OCI-LY1 (cell line): ENCODE results near the gene CCDC8.

Experiments
- EZH2 ChIP-seq: fragments of 200-600 bp; sonication (generic), shearing (Covaris generic); IDR thresholded peaks from 2 replicates; pipeline ENCODE4 v1.8.0; 2017; ENCODE audit warnings: borderline replicate concordance, mixed run types, mild to moderate bottlenecking, antibody characterized with exemption, low read length, moderate library complexity, mixed read lengths
- TF ChIP-seq, protein P1 (sequence below): fragments of 200-600 bp; sonication (generic), shearing (Covaris generic); IDR thresholded peaks from 2 replicates; pipeline ENCODE4 v1.5.1; 2017; ENCODE audit warnings: mild to moderate bottlenecking, antibody characterized with exemption, low read length, moderate library complexity, mixed read lengths

DNA sequence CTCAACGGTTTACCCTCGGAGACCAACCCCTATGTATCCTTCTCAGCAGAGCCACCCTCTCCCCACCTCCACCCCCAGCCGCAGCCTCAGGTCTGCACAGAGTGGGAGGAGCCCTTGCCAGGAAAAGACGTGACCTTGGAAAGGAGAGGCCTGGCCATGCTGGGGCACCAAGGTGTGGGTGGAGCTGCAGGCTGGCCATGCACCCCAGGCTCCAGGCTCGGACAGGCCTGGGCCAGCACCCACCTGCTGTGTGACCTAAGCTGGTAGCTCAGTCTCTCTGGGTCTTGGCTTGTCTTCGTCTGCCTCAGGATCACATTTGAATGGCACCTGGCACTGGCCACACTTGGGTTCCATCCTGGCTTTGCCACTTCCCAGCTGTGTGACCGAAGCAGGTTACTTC lies 29.5 kb downstream of the CCDC8 start:
- TF ChIP-seq, protein P1, sequence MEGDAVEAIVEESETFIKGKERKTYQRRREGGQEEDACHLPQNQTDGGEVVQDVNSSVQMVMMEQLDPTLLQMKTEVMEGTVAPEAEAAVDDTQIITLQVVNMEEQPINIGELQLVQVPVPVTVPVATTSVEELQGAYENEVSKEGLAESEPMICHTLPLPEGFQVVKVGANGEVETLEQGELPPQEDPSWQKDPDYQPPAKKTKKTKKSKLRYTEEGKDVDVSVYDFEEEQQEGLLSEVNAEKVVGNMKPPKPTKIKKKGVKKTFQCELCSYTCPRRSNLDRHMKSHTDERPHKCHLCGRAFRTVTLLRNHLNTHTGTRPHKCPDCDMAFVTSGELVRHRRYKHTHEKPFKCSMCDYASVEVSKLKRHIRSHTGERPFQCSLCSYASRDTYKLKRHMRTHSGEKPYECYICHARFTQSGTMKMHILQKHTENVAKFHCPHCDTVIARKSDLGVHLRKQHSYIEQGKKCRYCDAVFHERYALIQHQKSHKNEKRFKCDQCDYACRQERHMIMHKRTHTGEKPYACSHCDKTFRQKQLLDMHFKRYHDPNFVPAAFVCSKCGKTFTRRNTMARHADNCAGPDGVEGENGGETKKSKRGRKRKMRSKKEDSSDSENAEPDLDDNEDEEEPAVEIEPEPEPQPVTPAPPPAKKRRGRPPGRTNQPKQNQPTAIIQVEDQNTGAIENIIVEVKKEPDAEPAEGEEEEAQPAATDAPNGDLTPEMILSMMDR: no peak
- TF ChIP-seq EZH2: no peak
